GM10266 (cell line): Measurements from ENCODE around the gene SLC2A1.

ENCODE experiments used
- DNase-seq: peaks from one replicate; pipeline ENCODE4 v3.0.0; 2012; ENCODE audit errors: extremely low spot score
- TF ChIP-seq, protein P1 (sequence below): IDR thresholded peaks from 2 replicates; pipeline ENCODE4 v1.5.1; 2012; ENCODE audit warnings: mild to moderate bottlenecking, low read depth; ENCODE audit not compliant: control insufficient read depth, insufficient read depth; ENCODE audit errors: missing control alignments

Gene SLC2A1

GRCh38 chr1:42971841-42972291 is 13.2 kb upstream of the SLC2A1 start:
- no peak for DNase-seq
- TF ChIP-seq, protein P1, sequence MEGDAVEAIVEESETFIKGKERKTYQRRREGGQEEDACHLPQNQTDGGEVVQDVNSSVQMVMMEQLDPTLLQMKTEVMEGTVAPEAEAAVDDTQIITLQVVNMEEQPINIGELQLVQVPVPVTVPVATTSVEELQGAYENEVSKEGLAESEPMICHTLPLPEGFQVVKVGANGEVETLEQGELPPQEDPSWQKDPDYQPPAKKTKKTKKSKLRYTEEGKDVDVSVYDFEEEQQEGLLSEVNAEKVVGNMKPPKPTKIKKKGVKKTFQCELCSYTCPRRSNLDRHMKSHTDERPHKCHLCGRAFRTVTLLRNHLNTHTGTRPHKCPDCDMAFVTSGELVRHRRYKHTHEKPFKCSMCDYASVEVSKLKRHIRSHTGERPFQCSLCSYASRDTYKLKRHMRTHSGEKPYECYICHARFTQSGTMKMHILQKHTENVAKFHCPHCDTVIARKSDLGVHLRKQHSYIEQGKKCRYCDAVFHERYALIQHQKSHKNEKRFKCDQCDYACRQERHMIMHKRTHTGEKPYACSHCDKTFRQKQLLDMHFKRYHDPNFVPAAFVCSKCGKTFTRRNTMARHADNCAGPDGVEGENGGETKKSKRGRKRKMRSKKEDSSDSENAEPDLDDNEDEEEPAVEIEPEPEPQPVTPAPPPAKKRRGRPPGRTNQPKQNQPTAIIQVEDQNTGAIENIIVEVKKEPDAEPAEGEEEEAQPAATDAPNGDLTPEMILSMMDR, result no peak

DNA sequence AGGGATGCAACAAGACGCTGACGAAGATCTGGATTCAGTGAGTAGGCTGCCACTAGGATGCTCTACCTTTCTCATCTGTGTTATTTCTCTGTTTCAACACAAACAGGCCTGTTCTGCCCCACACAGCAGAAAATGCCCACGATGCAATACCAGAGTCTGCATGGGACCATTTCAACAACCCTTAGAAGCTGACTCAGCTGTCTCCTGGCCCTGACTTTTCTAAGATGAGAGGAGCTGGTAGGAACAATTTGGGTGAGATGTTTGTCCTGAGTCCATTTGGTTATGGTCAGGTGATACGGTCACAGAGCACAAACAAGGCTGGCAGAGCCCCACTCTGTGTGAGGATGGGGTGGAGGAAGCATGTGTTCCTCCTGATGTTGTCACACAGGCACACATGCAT is 11.5 kb upstream of the SLC2A1 start:
- no peak for DNase-seq
- TF ChIP-seq, protein P1, result no peak

DNA sequence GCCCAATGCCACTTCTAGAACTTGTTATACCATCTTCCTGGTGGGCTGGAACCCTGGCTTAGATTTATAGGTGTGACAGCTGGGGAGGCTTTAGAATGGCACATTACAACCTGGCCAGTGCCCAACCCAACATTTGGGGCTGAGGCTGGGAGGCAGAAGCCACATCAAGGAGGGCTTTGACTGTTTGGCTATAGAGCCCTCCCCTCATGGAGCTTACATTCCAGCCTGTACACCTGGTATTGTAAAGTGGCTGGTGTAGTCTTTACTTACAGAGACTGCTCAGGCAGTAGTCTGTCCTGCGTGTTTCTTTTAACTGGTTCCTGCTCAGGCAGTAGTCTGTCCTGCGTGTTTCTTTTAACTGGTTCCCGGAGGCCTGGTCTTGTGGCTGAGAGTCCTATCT is 10.0 kb upstream of the SLC2A1 start:
- TF ChIP-seq, protein P1, result no peak
- DNase-seq, result no peak

DNA sequence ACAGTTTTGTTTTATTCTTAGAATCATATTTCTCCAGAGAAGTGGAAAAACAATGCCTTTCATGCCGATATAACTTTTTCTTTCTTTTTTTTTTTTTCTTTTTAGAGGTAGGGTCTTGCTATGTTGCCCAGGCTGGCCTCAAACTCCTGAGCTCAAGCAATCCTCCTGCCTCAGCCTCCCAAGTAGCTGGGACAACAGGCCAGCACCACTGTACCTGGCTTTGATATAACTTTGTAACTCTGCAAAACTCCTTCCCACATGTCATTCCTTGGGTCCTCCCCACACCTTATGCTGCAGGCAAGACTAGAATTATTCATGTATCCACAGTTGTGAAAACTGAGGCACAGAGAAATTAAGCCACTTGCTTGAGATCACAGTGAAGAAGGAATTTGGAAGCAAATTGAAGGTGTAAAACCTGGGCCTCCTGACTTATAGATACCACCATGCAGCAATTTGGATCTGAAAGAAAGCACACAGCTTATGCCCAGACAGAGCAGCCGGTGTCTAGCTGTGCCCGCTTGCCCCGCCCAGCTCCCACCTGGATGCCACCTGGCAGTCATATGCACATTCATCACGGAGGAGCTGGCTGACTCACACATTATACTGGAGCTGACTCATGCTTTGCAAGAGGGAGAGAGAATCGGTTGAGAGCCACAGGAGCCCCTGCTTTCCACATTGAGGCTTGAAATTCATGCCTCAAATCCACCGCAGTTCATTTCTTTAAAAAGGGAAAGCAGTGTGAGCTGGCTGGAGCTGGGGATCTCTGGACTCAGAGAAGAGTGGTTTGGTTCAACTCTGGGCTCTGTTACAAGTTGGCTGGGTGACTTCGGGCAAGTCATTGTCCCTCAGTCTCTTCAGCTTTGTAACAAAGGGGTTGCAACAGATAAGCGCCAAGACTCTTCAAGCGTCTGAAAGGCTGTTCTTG is 8.3 kb upstream of the SLC2A1 start:
- TF ChIP-seq, protein P1, result no peak
- no peak for DNase-seq

DNA sequence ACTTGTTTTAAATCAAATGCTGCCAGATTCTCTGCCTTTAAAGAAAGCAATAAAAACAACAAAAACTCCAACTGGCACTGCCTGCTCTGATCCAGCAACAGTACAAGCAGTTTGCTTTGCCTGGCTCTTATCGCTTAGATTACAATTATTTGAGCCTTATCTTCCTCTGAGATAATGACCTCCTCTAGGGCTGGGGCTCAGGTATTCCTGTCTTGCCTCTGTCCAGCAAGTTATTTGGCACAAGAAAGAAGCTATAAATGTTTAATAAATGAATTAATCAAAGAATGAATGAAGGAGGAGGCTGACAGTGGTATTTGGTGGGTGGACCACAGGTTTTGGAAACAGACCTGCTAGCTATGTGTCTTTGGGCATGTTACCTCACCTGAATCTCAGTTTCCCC is 6.7 kb upstream of the SLC2A1 start:
- TF ChIP-seq, protein P1, result no peak
- no peak for DNase-seq

DNA sequence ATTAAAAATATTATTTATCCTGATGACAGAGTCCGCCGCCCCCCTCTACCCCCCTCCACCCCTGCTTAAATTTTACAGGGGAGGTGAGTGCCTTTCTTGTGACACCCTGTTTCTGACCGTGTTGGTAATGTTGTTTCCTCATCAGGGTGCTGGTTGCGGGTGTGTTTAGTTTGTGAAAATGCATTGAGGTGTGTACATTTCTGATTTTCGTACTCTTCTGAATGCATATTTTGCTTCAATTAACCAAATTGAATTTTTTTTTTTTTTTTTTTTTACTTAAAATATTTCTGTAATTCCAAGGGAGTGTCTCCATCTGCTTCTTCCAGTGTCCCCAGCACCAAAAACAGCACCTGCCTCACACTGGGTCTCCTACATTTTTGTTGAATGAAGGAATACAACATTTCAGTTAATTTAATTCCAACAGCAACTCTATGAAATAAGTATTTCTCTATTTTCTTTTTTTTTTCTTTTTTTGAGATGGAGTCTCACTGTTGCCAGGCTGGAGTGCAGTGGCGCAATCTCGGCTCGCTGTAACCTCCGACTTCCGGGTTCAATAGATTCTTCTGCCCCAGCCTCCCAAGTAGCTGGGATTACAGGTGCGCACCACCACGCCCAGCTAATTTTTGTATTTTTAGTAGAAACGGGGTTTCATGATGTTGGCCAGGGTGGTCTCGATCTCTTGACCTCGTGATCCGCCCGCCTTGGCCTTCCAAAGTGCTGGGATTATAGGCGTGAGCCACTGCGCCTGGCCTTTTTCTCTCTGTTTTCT is 5.6 kb upstream of the SLC2A1 start:
- no peak for DNase-seq
- TF ChIP-seq, protein P1, result no peak
